Immature natural killer cell (primary cell): ENCODE measurements around the gene SOX5. TPM values are rescaled to one million over a fixed set of nuclear protein-coding genes. Genes with fewer than 3 reads are reported as not detected.

Source experiments
- DNase-seq, 3 donors: peaks; one replicate each; pipeline ENCODE4 v3.0.0; 2022; ENCODE audit warnings: mixed read lengths in 1 of 3
- H3K27ac Mint-ChIP-seq, 6 donors: one replicate each; pipeline ENCODE4 v1.8.0; 2020; ENCODE audit warnings: mixed read lengths in 6 of 6, mild to moderate bottlenecking in 5 of 6, inconsistent platforms in 4 of 6, moderate library complexity in 3 of 6
- H3K27me3 Mint-ChIP-seq, 3 donors: one replicate each; pipeline ENCODE4 v1.8.0; 2020 to 2021; ENCODE audit warnings: low read depth in 3 of 3, mild to moderate bottlenecking in 3 of 3, mixed read lengths in 3 of 3, moderate library complexity in 3 of 3, inconsistent platforms in 1 of 3
- H3K36me3 Mint-ChIP-seq, 3 donors: one replicate each; pipeline ENCODE4 v1.8.0; 2020; ENCODE audit warnings: mixed read lengths in 3 of 3, inconsistent platforms in 2 of 3, mild to moderate bottlenecking in 2 of 3
- H3K4me1 Mint-ChIP-seq, 2 donors: one replicate each; pipeline ENCODE4 v1.8.0; 2020; ENCODE audit warnings: inconsistent platforms in 2 of 2, mild to moderate bottlenecking in 2 of 2, mixed read lengths in 2 of 2, moderate library complexity in 1 of 2
- H3K4me3 Mint-ChIP-seq, 5 donors: one replicate each; pipeline ENCODE4 v1.8.0; 2020; ENCODE audit warnings: mild to moderate bottlenecking in 5 of 5, mixed read lengths in 5 of 5, inconsistent platforms in 3 of 5, moderate library complexity in 3 of 5
- H3K9me3 Mint-ChIP-seq, 6 donors: one replicate each; pipeline ENCODE4 v1.8.0; 2020; ENCODE audit warnings: mild to moderate bottlenecking in 6 of 6, mixed read lengths in 6 of 6, inconsistent platforms in 4 of 6, moderate library complexity in 3 of 6
- polyA plus RNA-seq, 3 donors: library from polyadenylated mRNA; unstranded; fragments of 300-500 nt; fragmentation: Illumina TruSeq; gene quantifications; one replicate each; pipeline ENCODE4 v1.2.3, GENCODE V29; 2021

SOX5 gene
- polyA plus RNA-seq, 3 donors from 2014 or later: not detected

GRCh38 chr12:23564451-23565152 is 384.9 kb downstream of the SOX5 start:
- H3K4me3 Mint-ChIP-seq: no peak overlapping the region
- H3K27me3 Mint-ChIP-seq: peaks cover 0 to 2% (median 0%) of the 10 kb centered on the region in 3 donors
- DNase-seq: no peak
- H3K4me1 Mint-ChIP-seq: no peaks in the 10 kb centered on the region
- no peak overlapping the region for H3K27ac Mint-ChIP-seq
- H3K36me3 Mint-ChIP-seq: no peaks in the 10 kb centered on the region
- peaks cover 6 to 37% (median 13%) of the 10 kb centered on the region in 6 donors for H3K9me3 Mint-ChIP-seq

GRCh38 chr12:23561364-23562345 is 387.8 kb downstream of the SOX5 start:
- H3K4me1 Mint-ChIP-seq: no peaks in the 10 kb centered on the region
- H3K27ac Mint-ChIP-seq: no peak overlapping the region
- H3K27me3 Mint-ChIP-seq: no peaks in the 10 kb centered on the region

DNA sequence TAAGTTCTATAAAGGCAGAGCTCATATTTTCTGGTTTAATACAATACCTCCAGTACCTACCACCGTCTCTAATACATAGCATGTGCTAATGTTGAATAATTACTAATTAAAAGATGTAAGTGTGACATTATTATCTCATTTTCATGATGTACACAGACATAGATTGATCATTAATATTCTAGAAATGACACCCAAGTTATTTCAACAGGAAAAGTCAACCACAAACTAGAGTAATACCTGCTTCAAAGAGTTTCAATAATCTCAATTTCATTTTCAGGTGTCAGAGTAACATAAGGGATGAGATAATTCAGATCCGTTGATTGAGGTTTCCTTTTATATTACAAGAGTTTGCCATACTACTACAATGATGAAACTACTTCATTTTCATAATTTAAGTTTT is 388.9 kb downstream of the SOX5 start:
- H3K27ac Mint-ChIP-seq: no peak overlapping the region
- DNase-seq: no peak
- H3K4me1 Mint-ChIP-seq: no peaks in the 10 kb centered on the region
- no peaks in the 10 kb centered on the region for H3K27me3 Mint-ChIP-seq
- peaks cover 0 to 16% (median 10%) of the 10 kb centered on the region in 6 donors for H3K9me3 Mint-ChIP-seq
- no peak overlapping the region for H3K4me3 Mint-ChIP-seq
- H3K36me3 Mint-ChIP-seq: no peaks in the 10 kb centered on the region

More at GRCh38 chr12:23561364-23562345, 387.8 kb downstream of the SOX5 start:
- peaks cover 3 to 20% (median 9%) of the 10 kb centered on the region in 6 donors for H3K9me3 Mint-ChIP-seq
- no peaks in the 10 kb centered on the region for H3K36me3 Mint-ChIP-seq
- no peak overlapping the region for H3K4me3 Mint-ChIP-seq
- no peak for DNase-seq

DNA sequence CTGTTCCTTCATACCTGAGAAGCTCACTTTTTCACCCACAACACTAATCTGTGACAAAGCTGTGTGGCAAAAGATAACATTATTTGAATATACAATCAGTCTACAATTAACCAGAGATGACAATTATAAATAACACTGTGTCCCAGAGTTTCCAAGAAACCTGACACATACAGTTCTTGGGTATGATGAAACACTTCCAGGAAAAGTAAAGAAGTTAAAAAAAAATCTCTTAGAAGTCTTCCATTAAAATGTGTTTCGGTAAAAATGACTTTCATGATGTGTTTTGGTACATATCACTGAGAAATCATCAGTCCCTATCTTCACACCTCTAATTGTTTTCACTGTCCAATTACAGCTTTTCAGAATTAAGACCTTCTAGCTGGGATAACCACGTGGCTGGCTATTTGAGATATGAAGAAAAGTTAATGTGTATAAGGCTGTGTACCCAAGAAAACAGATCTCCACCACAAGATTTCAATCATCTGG is 390.2 kb downstream of the SOX5 start:
- H3K27ac Mint-ChIP-seq: no peak overlapping the region
- H3K36me3 Mint-ChIP-seq: no peaks in the 10 kb centered on the region
- H3K4me1 Mint-ChIP-seq: no peaks in the 10 kb centered on the region
- H3K27me3 Mint-ChIP-seq: no peaks in the 10 kb centered on the region
- no peak for DNase-seq
- H3K4me3 Mint-ChIP-seq: no peak overlapping the region
- peaks cover 2 to 22% (median 5%) of the 10 kb centered on the region in 6 donors for H3K9me3 Mint-ChIP-seq

- H3K9me3 Mint-ChIP-seq: peaks cover 7 to 30% (median 15%) of the 10 kb centered on the region in 6 donors
- no peak overlapping the region for H3K4me3 Mint-ChIP-seq
Measured at GRCh38 chr12:23556661-23557060, 392.8 kb downstream of the SOX5 start.

GRCh38 chr12:23555825-23556207 is 393.7 kb downstream of the SOX5 start:
- H3K36me3 Mint-ChIP-seq: no peaks in the 10 kb centered on the region
- DNase-seq: no peak
- H3K4me1 Mint-ChIP-seq: no peaks in the 10 kb centered on the region
- H3K4me3 Mint-ChIP-seq: no peak overlapping the region
- H3K27ac Mint-ChIP-seq: no peak overlapping the region
- peaks cover 7 to 31% (median 18%) of the 10 kb centered on the region in 6 donors for H3K9me3 Mint-ChIP-seq
- H3K27me3 Mint-ChIP-seq: no peaks in the 10 kb centered on the region

More at GRCh38 chr12:23556661-23557060, 392.8 kb downstream of the SOX5 start:
- Mint-ChIP-seq H3K36me3 (no peaks in the 10 kb centered on the region), H3K4me1 (no peaks in the 10 kb centered on the region), H3K27me3 (no peaks in the 10 kb centered on the region), H3K27ac (no peak overlapping the region)
- DNase-seq: no peak

DNA sequence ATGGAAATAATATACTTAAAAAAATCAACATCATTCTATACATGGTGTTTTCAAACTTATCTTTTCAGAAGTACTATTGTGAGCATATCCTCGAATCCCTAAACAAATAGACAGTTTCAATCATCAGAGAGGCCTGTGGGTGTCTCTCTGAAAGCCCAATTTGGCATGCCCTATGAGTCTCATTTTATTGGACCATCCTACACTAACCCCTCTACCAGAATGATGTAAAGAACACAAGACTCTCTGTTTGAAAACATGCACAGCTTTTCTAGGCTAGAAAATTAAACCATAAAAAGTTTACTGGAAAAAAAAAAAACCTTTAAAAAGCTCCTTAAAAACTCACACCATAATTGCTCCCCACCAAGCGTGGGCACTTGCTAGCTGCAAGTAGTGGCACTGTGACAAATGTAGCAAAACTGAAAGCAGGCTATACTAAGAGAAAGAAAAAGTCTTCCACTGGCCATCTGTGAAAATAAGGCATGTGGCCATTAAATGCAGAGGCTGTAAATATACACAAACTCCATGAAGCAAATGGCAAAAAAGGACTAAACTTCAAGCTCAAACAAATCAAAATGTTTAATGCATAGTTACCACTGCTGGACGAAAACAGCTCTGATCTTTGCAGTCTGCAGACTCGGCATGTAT is 394.2 kb downstream of the SOX5 start:
- peaks cover 7 to 32% (median 19%) of the 10 kb centered on the region in 6 donors for H3K9me3 Mint-ChIP-seq
- H3K27me3 Mint-ChIP-seq: no peaks in the 10 kb centered on the region
- H3K27ac Mint-ChIP-seq: no peak overlapping the region
- no peak overlapping the region for H3K4me3 Mint-ChIP-seq
- no peaks in the 10 kb centered on the region for H3K36me3 Mint-ChIP-seq
- DNase-seq: no peak
- H3K4me1 Mint-ChIP-seq: no peaks in the 10 kb centered on the region

GRCh38 chr12:23552417-23552816 is 397.1 kb downstream of the SOX5 start:
- Mint-ChIP-seq H3K36me3 (no peaks in the 10 kb centered on the region), H3K4me3 (no peak overlapping the region), H3K9me3 (peaks cover 5 to 39% (median 15%) of the 10 kb centered on the region in 6 donors), H3K27me3 (no peaks in the 10 kb centered on the region), H3K27ac (no peak overlapping the region), H3K4me1 (no peaks in the 10 kb centered on the region)
- DNase-seq: no peak

- Mint-ChIP-seq H3K27me3 (no peaks in the 10 kb centered on the region), H3K27ac (no peak overlapping the region), H3K4me1 (no peaks in the 10 kb centered on the region), H3K4me3 (no peak overlapping the region), H3K9me3 (peaks cover 5 to 44% (median 16%) of the 10 kb centered on the region in 6 donors), H3K36me3 (no peaks in the 10 kb centered on the region)
- DNase-seq: no peak
Measured at GRCh38 chr12:23550753-23551152, 398.7 kb downstream of the SOX5 start.

GRCh38 chr12:23548742-23549141 is 400.7 kb downstream of the SOX5 start:
- Mint-ChIP-seq H3K27me3 (no peaks in the 10 kb centered on the region), H3K36me3 (no peaks in the 10 kb centered on the region), H3K4me3 (no peak overlapping the region), H3K9me3 (peaks cover 3 to 39% (median 16%) of the 10 kb centered on the region in 6 donors), H3K4me1 (no peaks in the 10 kb centered on the region), H3K27ac (no peak overlapping the region)
- no peak for DNase-seq

GRCh38 chr12:23546756-23547155 is 402.7 kb downstream of the SOX5 start:
- no peaks in the 10 kb centered on the region for H3K36me3 Mint-ChIP-seq
- peaks cover 0 to 42% (median 12%) of the 10 kb centered on the region in 6 donors for H3K9me3 Mint-ChIP-seq
- no peak for DNase-seq
- no peak overlapping the region for H3K4me3 Mint-ChIP-seq
- H3K4me1 Mint-ChIP-seq: no peaks in the 10 kb centered on the region
- H3K27me3 Mint-ChIP-seq: no peaks in the 10 kb centered on the region
- no peak overlapping the region for H3K27ac Mint-ChIP-seq

- Mint-ChIP-seq H3K27ac (no peak overlapping the region), H3K9me3 (peaks cover 0 to 42% (median 12%) of the 10 kb centered on the region in 6 donors), H3K27me3 (no peaks in the 10 kb centered on the region), H3K36me3 (no peaks in the 10 kb centered on the region), H3K4me1 (no peaks in the 10 kb centered on the region), H3K4me3 (no peak overlapping the region)
- no peak for DNase-seq
Measured at GRCh38 chr12:23543767-23544166, 405.7 kb downstream of the SOX5 start.

DNA sequence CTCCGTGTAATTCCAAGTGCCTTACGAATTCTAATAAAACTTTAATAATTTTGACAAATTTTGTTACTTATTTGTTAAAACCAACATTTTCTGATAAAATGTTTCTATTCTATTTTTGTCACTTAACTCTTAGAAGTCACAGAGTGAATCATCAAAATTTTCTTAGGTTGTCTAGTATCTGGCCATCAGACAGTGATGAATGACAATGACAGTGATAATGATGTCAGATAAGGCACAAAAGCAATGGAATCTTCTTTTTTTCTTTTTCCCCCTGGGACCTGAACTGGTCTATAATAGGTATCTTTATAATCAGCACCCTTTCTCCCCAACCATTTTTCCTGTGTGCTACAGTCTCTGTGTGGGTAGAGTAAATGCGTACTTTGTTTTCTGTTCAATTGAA is 407.3 kb downstream of the SOX5 start:
- H3K27ac Mint-ChIP-seq: no peak overlapping the region

More for the DNA sequence above, 407.3 kb downstream of the SOX5 start:
- H3K27me3 Mint-ChIP-seq: peaks cover 0 to 2% (median 0%) of the 10 kb centered on the region in 3 donors
- H3K9me3 Mint-ChIP-seq: peaks cover 0 to 42% (median 14%) of the 10 kb centered on the region in 6 donors
- peaks cover 0 to 3% (median 0%) of the 10 kb centered on the region in 3 donors for H3K36me3 Mint-ChIP-seq
- no peak for DNase-seq
- H3K4me1 Mint-ChIP-seq: no peaks in the 10 kb centered on the region
- no peak overlapping the region for H3K4me3 Mint-ChIP-seq
